HFF-Myc (cell line): ENCODE data around the gene GGT6.

ENCODE experiments used
- DNase-seq: peaks from one replicate; pipeline ENCODE4 v3.0.0-alpha.2; 2011; ENCODE audit warnings: low read depth; ENCODE audit errors: extremely low read depth
- H3K4me3 ChIP-seq: replicated peaks from 2 replicates; pipeline ENCODE4 v1.5.1; 2011; ENCODE audit warnings: low read depth, mild to moderate bottlenecking, control low read depth, low read length
- TF ChIP-seq, protein P1 (sequence below): IDR thresholded peaks from 2 replicates; pipeline ENCODE4 v1.5.1; 2012; ENCODE audit warnings: mild to moderate bottlenecking, low read depth, low read length, control low read depth; ENCODE audit errors: missing control alignments

GGT6 gene

DNA sequence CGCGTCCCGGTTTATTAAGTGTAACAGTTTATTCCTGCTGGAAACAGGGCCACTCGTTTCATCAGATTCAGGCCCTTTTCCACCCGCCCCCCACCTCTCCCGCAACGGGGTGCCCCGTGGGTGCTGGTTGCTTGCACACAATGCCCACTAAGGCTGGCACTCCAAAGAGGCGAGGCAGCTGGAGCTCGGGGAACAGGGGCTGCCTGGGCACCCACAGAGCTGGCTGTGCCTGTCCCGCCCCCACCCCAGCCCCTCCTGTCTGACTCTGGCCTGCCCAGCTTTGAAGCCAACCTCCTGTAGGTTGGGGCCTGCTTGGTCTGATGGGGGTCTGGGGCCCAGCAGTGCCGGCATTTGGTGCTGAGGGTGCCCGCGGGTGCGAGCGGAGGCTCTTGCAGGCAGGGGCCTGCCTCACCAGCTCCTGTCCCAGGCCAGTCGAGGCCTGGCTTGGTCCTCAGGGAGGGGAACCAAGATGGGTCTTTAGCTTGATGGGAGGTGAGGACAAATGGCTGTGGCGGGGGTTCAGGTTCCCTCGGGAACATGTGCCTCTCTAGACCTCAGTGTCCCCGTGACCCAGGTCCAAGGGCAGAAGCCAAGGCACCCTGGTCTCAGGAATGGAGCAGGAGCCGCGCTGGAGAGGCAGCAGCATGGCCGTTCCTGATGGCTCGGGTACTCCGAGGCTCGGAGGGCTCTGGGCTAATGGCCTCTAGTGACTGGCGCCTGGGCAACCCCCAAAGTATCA, 25.3 kb downstream of the GGT6 start:
- TF ChIP-seq, protein P1, sequence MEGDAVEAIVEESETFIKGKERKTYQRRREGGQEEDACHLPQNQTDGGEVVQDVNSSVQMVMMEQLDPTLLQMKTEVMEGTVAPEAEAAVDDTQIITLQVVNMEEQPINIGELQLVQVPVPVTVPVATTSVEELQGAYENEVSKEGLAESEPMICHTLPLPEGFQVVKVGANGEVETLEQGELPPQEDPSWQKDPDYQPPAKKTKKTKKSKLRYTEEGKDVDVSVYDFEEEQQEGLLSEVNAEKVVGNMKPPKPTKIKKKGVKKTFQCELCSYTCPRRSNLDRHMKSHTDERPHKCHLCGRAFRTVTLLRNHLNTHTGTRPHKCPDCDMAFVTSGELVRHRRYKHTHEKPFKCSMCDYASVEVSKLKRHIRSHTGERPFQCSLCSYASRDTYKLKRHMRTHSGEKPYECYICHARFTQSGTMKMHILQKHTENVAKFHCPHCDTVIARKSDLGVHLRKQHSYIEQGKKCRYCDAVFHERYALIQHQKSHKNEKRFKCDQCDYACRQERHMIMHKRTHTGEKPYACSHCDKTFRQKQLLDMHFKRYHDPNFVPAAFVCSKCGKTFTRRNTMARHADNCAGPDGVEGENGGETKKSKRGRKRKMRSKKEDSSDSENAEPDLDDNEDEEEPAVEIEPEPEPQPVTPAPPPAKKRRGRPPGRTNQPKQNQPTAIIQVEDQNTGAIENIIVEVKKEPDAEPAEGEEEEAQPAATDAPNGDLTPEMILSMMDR, result no peak
- H3K4me3 ChIP-seq, result no peak overlapping the region
- no peak for DNase-seq

DNA sequence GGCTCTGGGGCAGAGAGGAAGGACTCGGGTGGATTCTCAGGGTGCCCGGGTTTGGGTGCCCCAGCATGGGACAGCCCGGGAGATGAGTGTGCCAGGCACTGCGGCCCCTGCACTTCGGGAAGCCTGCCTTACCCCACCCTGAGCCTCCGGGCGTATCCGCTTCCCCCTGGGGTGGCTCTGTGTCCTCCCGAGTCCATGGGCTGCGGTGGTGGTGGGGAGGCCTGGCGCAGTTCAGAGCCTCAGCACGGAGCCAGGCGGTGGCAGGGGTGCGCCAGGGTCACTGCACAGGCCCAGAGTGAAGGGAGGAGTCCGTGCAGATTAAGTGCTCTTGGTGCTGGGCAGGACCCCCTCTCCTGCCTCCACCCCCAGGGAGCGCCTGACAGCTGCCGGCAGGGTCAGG, 25.9 kb downstream of the GGT6 start:
- H3K4me3 ChIP-seq, result no peak overlapping the region
- DNase-seq, result no peak
- TF ChIP-seq, protein P1, result no peak

DNA sequence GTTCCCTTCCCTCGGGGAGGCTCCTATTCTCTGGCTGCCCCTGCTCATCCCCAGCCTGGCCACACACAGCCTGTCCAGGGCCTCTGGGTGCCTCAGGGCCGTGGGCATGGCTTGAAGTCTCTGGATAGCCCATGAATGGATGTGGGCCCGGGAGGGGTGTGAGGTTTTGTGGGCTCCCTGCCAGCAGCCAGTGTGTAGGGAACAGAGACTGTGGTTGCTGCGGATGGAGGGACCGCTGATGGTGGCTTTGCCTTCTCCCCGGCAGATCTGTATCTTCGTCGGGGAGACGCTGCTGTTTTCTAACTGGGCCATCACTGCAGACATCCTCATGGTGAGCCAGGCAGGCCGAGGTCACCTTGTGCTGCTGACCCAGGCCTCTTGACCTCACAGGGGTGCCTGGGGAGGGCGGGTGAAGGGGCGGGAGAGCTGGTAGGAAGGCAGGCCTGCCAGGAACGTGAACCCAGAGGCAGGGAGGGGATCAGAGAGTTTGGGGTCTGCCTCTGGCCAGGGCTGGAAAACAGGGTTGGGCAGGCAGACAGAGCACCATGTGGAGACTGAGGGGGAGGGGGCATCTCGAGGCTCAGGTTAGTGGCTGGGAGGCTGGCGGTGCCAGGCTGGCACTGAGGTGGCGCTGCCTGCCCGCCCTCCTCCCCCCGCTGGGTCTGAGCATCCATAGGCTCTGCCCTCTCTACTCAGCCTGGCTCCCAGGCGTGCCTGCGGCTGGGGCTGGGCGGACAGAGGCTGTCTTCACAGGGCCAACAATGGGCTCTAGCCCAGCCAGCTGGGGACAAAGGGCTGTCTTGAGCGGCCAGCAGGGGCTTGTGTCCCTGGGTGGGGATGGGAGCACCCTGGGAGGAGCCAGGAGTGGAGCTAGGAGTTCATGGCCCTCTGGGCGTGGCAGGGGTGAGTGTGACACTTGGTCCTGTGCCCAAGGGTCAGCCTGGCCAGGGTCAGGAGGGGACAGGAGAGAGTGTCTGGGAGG, 26.6 kb downstream of the GGT6 start:
- TF ChIP-seq, protein P1, result no peak
- H3K4me3 ChIP-seq, result no peak overlapping the region
- DNase-seq, result no peak

DNA sequence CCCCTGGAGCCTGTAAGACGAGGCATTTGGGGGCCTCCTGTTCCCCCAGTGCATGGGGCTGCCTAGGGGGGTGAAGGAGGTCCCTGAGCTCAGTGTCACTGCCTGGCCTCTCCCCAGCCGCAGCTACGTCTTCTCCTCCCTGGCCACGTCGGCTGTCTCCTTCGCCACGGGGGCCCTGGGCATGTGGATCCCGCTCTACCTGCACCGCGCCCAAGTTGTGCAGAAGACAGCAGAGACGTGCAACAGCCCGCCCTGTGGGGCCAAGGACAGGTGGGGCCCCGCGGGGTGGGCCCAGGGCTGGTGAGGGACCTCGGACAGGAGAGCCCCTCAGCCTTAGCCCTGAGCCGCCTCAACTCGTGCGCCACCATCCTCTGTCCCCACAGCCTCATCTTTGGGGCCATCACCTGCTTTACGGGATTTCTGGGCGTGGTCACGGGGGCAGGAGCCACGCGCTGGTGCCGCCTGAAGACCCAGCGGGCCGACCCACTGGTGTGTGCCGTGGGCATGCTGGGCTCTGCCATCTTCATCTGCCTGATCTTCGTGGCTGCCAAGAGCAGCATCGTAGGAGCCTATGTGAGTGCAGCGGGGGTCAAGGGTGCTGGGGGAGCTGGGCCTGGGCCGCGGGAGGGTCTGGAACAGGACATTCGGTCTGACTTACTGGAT, 27.4 kb downstream of the GGT6 start:
- no peak overlapping the region for H3K4me3 ChIP-seq
- DNase-seq, result no peak
- TF ChIP-seq, protein P1, result no peak

DNA sequence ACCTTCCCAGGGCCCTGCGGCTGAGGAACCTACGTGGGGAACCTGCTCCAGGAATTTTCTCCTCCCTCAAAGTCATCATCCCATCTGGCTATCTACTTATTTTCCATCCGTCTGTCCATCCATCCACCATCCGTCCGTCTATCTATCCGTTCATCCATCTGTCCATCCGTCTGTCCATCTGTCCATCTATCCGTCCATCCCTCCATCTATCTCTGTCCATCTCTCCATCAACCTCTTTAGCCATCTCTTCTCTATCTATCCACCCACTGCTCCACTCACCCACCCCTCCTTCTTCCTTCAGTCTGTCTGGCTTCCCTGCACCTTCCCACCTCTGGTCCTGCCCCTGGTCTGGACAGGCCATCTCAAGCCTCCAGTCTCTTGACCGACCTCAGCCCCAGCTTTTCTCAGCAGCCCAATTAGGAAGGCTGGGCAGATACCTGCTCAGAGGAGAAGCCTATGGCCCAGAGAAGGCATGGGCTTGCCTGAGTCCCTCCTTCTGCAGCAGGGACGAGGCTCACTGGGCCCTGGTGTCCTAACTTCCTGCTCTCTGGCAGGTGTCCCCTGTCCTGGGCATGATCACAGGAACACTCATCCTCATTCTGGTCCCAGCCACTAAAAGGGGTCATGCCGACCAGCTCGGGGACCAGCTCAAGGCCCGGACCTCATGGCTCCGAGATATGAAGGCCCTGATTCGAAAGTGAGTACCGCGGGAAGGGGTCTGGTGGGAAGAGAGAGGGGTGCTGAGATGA, 28.2 kb downstream of the GGT6 start:
- DNase-seq, result no peak
- H3K4me3 ChIP-seq, result no peak overlapping the region
- TF ChIP-seq, protein P1, result no peak
